Progenitor cell of endocrine pancreas (in vitro differentiated cells): ENCODE measurements around the gene GPS2. TPM values are rescaled to one million over a fixed set of nuclear protein-coding genes. Genes with fewer than 3 reads are reported as not detected.

Experiments used
- DNase-seq: peaks from one replicate; pipeline ENCODE4 v3.0.0; 2021; ENCODE audit warnings: low spot score; ENCODE audit not compliant: unreplicated experiment
- H3K27ac Mint-ChIP-seq: 2 replicates; pipeline ENCODE4 v1.8.0; 2021; ENCODE audit warnings: mild to moderate bottlenecking, moderate library complexity, mixed read lengths
- H3K27me3 Mint-ChIP-seq: 2 replicates; pipeline ENCODE4 v1.8.0; 2021; ENCODE audit warnings: mixed read lengths
- H3K36me3 Mint-ChIP-seq: 2 replicates; pipeline ENCODE4 v1.8.0; 2022; ENCODE audit warnings: mixed read lengths; ENCODE audit not compliant: insufficient read depth
- H3K4me1 Mint-ChIP-seq: 2 replicates; pipeline ENCODE4 v1.8.0; 2021; ENCODE audit warnings: low read depth, mixed read lengths
- H3K4me3 Mint-ChIP-seq: 2 replicates; pipeline ENCODE4 v1.8.0; 2021; ENCODE audit warnings: low read depth, mild to moderate bottlenecking, moderate library complexity, mixed read lengths
- H3K9me3 Mint-ChIP-seq: 2 replicates; pipeline ENCODE4 v1.8.0; 2021; ENCODE audit warnings: low read depth, mixed read lengths
- total RNA-seq: library from RNA; stranded (reverse); gene quantifications from 2 replicates; pipeline ENCODE4 v1.2.1, GENCODE V29; 2021
- TF ChIP-seq, protein P1 (sequence below): fragments of 200-600 bp; sonication (generic); IDR thresholded peaks from one replicate; pipeline ENCODE4 v1.5.0; 2021; ENCODE audit warnings: antibody characterized with exemption, mild to moderate bottlenecking; ENCODE audit not compliant: unreplicated experiment

Gene GPS2
- total RNA-seq, 1 donor from 2014 or later = 77.1 TPM

DNA sequence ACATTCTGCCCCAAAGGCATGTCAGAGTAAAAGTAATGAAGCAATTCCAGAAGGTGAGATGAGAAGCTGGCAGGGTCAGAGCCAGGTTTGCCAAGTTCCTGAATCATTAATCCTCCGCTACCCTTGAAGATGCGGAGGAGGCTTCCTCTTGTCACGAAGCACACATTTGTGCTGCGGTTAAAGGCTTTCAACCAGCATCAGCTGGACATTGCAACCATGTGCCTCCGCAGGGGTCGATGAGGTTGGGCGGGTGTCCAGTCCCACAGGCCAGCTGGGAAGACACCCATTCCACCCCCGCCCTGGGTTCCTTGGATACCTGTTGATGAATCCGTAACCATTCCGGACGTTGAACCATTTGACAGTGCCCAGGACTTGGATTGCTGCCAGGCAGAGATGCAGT, 22.0 kb downstream of the GPS2 start:
- H3K27me3 Mint-ChIP-seq = peaks cover 56% of the 10 kb centered on the region

DNA sequence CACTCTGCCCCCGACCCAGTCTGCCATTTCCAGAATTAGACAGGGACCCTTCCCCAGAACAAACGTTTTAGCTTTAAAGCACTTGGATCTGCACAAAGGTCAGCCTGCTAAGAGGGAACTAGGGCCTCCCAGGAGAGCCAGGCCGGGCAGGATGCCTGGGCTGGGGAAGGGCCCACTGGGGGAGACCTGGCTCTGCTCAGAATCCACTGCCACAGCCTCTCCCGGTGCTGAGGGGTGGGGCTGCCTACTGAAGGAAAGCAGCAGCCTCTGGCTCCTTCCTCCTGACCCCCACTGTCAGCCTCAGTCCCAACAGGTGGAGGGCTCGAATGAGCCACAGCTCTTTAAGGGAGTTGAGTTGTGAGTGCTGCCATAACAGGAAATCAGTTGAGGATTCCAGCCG, 22.4 kb downstream of the GPS2 start:
- no peak overlapping the region for H3K4me3 Mint-ChIP-seq
- TF ChIP-seq, protein P1, sequence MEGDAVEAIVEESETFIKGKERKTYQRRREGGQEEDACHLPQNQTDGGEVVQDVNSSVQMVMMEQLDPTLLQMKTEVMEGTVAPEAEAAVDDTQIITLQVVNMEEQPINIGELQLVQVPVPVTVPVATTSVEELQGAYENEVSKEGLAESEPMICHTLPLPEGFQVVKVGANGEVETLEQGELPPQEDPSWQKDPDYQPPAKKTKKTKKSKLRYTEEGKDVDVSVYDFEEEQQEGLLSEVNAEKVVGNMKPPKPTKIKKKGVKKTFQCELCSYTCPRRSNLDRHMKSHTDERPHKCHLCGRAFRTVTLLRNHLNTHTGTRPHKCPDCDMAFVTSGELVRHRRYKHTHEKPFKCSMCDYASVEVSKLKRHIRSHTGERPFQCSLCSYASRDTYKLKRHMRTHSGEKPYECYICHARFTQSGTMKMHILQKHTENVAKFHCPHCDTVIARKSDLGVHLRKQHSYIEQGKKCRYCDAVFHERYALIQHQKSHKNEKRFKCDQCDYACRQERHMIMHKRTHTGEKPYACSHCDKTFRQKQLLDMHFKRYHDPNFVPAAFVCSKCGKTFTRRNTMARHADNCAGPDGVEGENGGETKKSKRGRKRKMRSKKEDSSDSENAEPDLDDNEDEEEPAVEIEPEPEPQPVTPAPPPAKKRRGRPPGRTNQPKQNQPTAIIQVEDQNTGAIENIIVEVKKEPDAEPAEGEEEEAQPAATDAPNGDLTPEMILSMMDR = no peak

More for the DNA sequence above, 22.0 kb downstream of the GPS2 start:
- Mint-ChIP-seq H3K4me1 (peaks cover 8% of the 10 kb centered on the region), H3K9me3 (no peaks in the 10 kb centered on the region), H3K4me3 (no peak overlapping the region), H3K36me3 (no peaks in the 10 kb centered on the region), H3K27ac (no peak overlapping the region)
- TF ChIP-seq, protein P1 = no peak
- no peak for DNase-seq

DNA sequence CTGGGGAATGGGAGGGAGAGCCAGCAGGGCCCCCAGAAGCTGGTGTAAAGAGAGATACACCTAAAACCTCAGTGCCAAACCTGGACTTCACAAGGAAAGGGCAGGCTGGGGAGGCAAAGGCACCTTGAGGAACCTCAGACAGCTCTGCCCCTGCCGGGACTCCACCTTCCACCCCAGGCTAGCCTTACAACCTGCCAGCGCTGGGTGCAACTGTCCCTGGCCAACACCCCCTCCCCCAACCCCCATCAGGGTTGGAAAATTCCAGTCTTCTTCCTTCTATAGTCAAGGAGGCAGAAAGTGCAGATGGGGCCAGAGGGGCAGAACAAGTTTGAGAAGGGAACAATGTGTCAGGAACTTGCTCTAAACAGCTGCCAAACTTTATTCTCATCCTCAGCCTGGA, 23.0 kb downstream of the GPS2 start:
- Mint-ChIP-seq H3K4me1 (peaks cover 8% of the 10 kb centered on the region), H3K27ac (no peak overlapping the region), H3K27me3 (peaks cover 57% of the 10 kb centered on the region), H3K36me3 (no peaks in the 10 kb centered on the region), H3K4me3 (no peak overlapping the region), H3K9me3 (no peaks in the 10 kb centered on the region)
- TF ChIP-seq, protein P1 = no peak
- DNase-seq = no peak

More for the DNA sequence above, 22.4 kb downstream of the GPS2 start:
- Mint-ChIP-seq H3K9me3 (no peaks in the 10 kb centered on the region), H3K4me1 (peaks cover 8% of the 10 kb centered on the region), H3K36me3 (no peaks in the 10 kb centered on the region), H3K27ac (no peak overlapping the region), H3K27me3 (peaks cover 57% of the 10 kb centered on the region)
- no peak for DNase-seq

DNA sequence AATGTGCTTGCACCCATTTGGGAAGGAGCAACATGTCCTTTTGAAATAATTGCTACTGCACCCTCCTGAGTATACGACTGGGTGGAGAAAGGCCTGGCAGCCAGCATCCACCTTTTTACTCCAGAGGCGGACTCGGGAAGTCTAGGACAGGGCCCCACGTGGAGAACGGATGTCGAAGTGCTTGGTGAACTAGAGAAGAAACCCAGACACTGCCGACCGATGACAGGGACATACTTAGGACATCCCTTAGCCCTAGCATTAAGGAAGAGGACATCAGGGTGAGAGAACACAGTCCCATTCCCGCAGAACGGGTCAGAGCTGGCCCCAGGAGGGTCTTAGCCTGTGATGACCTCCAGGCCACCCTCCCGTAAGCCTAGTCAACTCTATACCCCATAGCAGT, 24.5 kb downstream of the GPS2 start:
- Mint-ChIP-seq H3K4me1 (peaks cover 7% of the 10 kb centered on the region), H3K36me3 (no peaks in the 10 kb centered on the region), H3K9me3 (no peaks in the 10 kb centered on the region), H3K4me3 (no peak overlapping the region), H3K27ac (no peak overlapping the region), H3K27me3 (peaks cover 49% of the 10 kb centered on the region)
- TF ChIP-seq, protein P1 = no peak
- DNase-seq = no peak

DNA sequence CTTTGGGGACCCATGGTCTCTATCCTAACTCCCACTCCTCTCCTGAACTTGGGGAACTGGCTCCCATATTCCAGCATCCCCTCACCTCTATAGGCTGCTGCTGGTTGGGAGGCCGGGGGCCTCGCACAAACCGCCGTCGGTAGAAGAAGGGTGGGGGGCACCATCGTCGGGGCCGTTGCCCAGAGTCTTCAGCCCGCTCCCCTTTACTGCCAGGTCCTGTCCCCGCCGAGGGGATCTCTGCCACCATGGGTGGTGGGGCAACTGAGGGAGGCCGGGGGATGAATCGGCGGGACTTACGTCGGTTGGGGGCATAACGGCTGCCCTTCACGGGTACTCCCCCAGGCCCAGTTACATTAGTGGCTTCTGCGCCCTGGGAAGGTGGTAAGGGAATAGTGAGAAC, 25.0 kb downstream of the GPS2 start:
- Mint-ChIP-seq H3K4me3 (no peak overlapping the region), H3K4me1 (peaks cover 4% of the 10 kb centered on the region), H3K27ac (no peak overlapping the region), H3K9me3 (no peaks in the 10 kb centered on the region), H3K36me3 (no peaks in the 10 kb centered on the region), H3K27me3 (peaks cover 44% of the 10 kb centered on the region)
- TF ChIP-seq, protein P1 = no peak
- no peak for DNase-seq
